Measurements from ENCODE around the gene KRTAP12-1.
"Not testable (repeated sequence)": the region's sequence is repeated elsewhere in the genome, so short reads cannot be mapped to it uniquely, and the experiment has no call there.

Gene KRTAP12-1

DNA sequence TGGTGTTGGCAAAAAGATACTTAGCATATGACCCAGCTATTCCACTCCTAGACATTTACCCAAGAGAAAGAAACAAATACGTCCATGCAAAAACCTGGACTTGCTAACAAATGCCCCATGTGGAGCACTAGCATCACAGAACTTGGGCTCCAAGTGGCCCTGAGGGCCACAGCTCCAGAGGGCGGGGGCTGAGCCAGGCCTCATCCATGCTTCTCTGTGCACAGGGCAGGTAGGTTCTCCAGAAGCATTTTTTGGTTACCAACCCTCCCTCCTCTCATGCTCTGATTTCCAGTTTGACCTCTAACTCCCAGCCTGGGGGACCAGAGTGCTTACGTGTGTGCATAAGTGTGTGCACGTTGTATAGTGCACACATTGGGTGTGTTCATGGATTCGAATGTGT is 17.3 kb downstream of the KRTAP12-1 start:
- DNase-seq = no peak

DNA sequence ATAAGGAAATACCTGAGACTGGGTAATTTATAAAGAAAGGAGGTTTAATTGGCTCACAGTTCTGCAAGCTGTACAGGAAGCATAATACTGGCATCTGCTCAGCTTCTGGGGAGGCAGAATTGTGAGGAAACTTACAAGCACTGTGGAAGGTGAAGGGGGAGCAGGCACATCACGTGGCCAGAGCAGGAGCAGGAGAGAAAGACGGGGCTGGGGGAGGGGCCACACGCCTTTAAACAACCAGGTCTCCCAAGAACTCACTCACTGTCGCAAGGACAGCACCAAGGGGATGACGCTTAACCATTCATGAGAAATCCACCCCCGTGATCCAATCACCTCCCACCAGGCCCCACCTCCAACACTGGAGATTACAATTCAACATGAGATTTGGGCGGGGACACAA is 20.4 kb downstream of the KRTAP12-1 start:
- DNase-seq = not testable (repeated sequence)

DNA sequence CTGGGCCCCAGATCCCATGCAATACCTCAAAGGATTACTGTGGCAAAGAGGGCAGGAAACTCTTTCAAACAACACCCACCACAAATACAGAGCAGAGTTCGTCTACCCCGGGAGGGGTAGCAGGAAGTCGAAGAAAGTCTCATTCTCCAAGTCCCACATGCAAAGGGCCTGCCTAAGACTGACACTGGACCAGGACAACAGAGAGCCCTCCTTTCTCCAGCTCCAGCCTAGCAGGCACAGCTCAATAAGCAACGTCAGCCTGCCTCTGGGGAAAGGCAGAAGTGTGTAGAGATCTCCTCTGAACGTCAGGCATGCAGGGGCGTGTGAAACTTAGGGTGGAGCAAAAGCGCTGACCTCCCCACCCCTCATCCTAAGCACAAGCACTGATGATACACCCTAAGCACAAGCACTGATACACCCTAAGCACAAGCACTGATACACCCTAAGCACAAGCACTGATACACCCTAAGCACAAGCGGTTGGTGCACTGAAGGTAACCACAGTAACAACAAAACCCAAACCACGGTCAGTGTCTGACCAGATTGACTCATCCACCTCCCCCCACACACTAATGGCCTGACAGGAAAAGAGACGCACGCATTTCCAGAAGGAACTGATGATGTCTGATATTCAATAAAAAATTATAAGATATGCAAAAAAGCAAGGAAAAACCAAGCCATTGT is 22.9 kb downstream of the KRTAP12-1 start:
- peak; percentile 26 for DNase-seq

DNA sequence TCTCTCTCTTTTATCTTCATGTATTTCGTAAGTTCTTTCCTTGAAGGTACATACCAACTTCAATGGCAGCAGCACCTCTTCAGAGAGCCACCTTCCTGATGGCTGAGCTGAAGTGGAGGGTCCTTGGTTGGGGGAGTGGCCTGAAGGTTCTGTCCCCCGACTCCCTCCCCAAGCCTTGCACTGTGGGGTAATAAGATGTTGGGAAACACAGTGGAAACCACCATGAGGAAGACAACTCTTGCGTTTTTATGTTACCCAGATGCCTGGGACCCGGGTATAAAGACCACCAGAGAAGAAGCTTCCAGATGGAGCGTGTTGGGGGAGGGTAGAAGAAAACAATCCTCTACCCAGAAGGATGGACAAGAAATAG is 23.4 kb downstream of the KRTAP12-1 start:
- no peak for DNase-seq

DNA sequence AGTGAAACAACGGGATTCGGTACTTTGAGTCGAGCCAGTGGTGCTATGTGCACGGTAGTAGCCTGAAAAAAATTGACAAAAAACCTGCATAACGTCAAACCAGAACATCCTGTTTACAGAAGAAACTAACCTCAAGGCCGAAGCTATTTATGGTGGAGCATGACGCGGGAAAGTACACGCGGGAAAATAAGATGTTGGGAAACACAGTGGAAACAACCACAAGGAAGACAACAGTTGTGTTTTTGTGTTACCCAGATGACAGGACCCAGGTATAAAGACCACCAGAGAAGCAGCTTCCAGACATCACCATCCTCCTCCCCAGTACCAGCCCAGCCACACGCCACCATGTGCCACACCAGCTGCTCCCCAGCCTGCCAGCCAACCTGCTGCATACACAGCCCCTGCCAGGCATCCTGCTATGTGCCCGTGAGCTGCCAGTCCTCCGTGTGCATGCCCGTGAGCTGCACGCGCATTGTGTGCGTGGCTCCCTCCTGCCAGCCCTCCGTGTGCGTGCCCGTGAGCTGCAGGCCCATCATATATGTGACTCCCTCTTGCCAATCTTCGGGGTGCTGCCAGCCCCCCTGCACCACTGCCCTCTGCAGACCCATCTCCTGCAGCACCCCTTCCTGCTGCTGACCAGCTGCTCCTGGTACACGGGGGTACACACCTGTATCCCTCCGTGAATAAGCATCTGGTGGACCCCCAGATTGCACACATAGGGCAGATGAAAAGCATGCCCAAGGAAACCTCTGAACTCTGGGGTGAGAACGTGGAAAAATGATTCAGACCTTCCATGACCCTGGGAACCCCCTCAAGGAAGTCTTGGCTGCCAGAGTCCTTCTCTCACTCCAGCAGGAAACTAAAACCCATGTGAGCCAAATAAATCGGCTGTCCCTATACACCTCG is 24.1 kb downstream of the KRTAP12-1 start, which contains the start of gene KRTAP12-3:
TSS of gene KRTAP12-3 (plus strand) at position 298 of the 906 bp plus-strand sequence. CDS start at position 346, 48 bp downstream.
- DNase-seq = peak; percentile 63

DNA sequence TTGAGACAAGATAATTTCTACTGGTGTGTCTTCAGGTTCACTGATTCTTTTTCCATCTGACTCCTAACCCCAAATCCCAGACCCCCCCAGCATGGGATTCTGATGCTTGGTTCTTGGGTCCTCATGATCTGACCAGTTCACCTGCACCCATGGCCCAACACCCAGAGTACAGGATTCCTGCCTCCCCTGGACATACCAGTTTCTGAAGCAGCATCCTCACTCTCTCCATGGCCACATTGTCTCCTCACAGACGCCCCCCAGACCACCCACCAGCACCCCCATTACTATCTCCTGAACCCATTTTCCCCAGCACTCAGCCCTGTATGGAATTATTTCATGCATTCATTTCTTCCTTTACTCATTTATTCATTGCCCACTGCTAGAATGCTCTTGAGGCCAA is 25.1 kb downstream of the KRTAP12-1 start:
- DNase-seq = no peak

DNA sequence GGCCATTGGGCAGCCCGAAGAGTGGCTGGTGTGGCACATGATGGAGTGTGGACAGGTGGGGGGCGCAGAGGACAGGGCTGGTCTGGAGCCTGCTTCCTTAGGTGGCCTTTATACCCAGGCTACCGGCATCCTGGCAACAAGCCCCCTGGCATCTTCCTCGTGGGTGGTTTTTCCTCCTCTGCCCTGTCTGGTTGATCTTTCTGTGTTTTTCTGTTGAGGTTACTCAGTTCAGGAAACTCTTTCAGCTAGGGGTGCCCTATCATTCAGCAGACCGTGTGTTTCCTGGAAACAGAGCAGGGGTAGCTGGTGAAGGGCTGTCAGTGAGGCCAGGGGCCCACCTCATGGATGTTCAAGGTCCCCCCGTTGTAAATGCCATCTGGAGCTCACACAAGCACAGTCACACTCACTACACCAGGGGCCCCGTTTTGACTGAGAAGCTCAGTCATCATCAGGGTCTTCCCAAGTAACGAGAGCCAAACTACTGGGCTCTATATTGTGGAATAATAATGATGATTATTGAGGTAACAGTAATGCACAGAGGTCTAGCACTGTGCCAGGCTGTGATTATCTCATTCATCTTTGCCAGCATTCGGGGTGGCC is 27.3 kb downstream of the KRTAP12-1 start, which contains the start of gene KRTAP12-4:
TSS of gene KRTAP12-4 (minus strand) at position 84 of the 600 bp plus-strand sequence. CDS start at position 39, 45 bp downstream.
- DNase-seq = no peak

DNA sequence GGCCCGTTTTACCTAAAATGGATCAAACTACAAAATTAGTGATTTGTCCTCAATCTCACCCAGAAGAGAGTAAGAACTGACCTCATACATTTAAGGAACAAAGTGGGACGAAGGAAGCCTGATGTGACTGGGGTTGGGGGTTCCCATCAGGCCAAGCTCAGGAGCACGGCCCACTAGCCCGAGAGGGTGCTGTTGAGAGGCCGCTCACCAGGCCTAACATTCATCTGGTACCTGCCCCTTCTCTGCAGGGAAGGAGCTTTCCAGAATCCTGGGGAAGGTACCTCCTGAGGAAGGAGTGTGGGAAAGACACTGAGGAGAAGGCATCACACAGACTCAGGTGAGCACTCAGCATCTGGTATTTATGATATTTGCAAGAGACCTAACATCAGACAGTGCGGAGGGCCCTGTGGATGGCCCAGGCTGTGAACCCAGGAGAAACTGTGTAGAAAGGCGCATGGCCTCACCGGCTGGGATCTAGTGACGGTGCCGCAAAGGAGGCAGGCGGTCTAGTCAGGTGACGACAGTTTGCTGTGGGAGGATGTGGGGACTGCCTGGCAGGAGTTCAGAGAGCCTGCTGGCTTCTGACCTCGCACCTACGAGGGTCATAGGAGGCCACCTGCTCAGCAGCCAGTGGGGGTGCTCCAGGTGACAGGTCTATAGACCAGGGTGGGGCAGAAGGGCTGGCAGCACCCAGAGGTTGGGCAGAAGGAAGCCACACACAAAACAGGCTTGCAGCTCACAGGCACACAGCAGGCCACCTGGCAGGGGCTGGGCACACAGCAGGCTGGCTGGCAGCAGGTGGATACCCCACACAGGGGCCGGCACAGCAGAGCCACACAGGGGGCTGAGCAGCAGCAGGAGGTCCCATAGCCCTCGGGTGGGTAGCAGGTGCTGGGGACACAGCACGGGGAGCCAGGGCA is 28.0 kb downstream of the KRTAP12-1 start:
- peak; percentile 13 for DNase-seq

DNA sequence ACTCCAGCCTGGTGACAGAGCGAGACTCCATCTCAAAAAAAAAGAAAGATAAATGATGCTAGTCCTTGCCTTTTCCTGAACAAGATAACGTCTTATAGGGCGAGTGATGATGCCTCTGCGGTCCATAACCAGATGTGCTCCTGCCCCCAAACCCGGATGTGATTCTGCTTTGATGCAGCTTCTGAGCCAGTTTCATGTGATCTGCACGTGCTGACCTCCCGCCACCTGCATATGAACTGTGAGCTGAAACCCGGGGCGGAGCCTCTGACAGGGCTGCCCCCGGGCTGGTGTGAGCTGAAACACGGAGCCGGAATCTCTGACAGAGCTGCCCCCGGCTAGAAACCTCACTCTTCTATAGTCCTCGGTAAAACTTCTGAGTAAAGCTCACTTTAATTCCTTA is 28.8 kb downstream of the KRTAP12-1 start:
- no peak for DNase-seq

DNA sequence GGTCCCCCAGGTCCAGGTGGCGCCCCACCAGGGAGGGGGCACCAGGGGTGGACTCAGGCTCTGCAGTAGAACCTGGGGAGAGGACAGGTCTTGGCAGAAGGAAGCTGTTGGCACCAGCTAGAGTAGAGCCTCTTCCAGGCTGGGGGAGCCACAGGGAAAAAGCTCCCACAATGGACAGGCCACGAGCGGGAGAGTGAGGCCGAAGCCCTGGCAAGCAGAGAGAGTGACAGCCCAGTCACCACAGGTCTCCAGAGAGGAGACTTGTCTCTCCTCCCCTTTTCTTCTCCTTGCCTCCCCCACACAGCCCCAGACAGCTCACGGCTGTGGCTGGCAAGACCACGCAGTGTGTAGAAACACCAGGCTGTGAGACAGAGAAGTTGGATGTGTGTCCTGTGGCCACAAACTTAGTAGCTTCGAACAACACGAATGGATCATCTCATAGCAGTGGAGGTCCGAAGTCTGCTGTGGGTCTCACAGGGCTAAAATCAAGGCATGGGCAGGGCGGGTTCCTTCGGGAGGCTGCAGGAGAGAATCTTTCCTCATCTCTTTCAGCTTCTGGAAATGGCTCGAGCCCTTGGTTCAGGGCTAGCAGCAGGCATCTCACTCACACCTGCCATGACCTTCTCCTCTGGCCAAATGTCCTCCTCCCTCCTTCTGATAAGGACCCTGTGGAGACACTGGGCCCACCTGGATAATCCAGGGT is 30.8 kb downstream of the KRTAP12-1 start:
- DNase-seq = no peak

DNA sequence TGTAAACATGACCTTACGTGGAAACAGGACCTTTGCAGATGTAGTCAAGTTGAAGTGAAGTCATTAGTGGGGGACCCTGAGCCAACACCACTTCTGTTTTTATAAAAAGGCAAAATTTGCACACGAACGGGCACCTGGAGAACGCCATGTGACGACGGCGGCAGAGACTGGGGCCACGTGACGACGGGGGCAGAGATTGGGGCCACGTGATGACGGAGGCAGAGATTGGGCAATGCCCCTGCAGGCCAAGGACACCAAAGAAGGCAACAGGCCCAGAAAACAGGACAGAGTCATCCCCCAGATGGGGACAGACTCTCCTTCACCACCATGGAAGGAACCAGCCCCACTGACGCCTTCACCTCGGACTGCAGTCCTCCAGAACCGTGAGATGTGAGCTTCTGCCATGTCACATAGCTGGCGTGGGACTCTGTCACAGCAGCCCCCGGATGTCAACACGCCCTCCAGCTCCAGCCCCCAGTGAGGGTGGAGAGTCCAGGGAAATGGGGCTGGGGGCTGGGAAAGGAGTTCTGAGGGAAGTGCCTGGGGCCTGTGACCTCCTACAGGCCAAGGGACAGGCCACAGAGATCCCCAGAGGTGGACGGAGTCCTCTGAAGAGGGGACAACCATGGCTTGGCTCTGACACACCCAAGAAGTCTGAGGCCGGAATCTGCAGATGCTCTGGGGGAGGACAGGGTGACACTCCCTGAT is 31.5 kb downstream of the KRTAP12-1 start:
- DNase-seq = no peak

DNA sequence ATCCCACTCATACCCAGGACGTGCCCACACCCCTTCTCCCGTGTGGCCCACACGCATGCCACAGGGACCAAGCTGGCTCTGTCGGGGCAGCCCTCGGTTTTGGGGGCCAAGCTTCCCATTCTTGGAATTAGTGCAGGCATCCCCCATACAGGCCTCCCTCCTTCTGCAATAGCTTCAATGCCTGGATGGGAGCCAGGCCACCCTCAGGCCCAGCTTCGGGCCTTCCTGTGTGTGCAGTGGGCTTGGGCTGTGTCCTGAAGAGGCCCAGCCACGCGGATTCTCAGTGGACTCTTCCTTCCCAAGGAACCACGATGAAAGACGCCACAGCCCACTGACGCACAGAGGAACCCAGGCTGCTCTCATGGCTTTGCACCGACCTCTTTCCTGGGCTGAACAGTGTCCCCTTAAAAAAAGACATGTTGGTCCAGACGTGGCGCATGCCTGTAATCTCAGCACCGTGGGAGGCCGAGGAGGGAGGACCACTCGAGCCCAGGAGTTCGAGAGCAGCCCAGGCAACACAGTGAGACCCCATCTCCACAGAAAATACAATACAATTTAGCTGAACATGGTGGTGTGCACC is 32.4 kb downstream of the KRTAP12-1 start:
- DNase-seq = no peak

DNA sequence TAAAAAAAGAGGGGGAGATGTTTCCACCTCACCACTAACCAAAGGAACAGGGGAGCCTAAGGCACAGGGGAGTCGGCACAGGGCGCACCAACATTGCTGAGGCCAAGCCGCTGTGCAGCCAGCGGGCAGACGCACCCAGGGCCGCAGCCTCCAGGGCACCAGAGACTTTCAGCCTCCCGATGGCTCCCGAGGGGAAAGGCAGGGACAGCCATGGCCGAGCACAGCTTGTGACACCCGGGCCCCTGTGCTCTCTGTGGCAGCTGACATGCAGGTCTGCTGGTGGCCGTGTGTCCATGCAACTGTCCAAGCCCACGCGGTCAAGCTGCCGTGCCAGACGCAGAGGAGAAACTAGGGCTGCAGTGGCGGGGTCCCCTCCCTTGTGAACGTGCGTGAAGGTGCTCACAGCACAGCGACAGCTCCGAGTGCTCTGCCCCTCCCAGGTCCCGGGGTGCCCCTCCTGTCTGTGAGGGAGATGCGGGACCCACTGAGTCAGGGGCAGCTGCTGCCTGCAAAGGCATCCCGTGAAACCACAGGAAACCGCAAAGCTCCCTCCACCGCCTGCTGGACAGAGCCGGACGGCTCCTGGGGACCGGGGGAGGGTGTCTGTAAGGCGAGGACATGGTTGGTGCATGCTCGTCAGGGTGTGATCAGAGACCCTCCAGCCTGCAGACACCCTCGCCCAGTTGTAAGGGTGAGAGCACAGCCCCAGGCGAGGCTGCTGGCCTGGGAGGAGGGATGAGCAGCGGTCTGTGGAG is 33.2 kb downstream of the KRTAP12-1 start:
- DNase-seq = no peak

DNA sequence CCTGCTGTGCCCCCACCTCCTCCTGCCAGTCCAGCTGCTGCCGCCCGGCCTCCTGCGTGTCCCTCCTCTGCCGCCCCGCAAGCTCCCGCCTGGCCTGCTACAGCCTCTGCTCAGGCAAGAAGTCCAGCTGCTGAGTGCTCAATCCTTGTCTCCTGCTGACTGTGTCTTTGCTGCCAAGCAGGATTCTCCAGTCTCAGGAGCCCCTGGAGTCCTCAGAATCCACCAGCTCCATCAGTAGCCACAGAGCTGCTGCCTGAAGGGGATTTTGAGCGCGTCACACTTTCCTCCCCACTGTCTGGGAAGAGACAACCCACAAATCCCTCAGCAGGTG is 34.8 kb downstream of the KRTAP12-1 start:
- DNase-seq = no peak

DNA sequence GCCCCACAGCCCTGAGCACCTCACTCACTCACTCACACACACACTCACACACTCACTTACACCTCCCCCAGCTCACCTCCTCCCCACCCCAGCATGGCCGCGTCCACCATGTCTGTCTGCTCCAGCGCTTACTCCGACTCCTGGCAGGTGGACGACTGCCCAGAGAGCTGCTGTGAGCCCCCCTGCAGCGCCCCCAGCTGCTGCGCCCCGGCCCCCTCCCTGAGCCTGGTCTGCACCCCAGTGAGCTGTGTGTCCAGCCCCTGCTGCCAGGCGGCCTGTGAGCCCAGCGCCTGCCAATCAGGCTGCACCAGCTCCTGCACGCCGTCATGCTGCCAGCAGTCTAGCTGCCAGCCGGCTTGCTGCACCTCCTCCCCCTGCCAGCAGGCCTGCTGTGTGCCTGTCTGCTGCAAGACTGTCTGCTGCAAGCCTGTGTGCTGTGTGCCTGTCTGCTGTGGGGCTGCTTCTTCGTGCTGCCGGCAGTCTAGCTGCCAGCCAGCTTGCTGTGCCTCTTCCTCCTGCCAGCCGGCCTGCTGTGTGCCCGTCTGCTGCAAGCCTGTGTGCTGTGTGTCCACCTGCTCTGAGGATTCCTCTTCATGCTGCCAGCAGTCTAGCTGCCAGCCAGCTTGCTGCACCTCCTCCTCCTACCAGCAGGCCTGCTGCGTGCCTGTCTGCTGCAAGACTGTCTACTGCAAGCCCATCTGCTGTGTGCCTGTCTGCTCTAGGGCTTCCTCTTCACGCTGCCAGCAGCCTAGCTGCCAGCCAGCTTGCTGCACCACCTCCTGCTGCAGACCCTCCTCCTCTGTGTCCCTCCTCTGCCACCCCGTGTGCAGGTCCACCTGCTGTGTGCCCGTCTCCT is 35.4 kb downstream of the KRTAP12-1 start, which contains the start of gene KRTAP10-11:
TSS of gene KRTAP10-11 (plus strand) at position 49 of the 856 bp plus-strand sequence. CDS start at position 94, 45 bp downstream.
- DNase-seq = not testable (repeated sequence)

DNA sequence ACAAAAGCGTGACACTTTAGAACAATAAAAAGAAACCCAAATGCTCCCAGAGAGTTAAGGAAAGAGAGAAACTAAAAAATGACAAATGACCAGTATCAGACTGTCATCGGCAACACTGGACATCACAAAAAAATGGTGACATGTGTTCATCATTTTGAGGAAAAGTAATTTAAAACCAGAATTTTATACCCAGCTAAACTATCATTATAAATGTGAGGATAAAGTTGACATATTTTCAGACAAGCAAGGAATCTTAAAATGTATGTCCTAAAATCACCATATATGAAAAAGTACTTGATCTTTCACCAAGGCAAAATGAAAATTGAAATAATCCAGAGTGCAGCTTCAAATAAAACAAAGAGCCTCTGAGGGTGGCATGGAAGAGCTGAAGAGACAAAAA is 37.1 kb downstream of the KRTAP12-1 start:
- DNase-seq = no peak

DNA sequence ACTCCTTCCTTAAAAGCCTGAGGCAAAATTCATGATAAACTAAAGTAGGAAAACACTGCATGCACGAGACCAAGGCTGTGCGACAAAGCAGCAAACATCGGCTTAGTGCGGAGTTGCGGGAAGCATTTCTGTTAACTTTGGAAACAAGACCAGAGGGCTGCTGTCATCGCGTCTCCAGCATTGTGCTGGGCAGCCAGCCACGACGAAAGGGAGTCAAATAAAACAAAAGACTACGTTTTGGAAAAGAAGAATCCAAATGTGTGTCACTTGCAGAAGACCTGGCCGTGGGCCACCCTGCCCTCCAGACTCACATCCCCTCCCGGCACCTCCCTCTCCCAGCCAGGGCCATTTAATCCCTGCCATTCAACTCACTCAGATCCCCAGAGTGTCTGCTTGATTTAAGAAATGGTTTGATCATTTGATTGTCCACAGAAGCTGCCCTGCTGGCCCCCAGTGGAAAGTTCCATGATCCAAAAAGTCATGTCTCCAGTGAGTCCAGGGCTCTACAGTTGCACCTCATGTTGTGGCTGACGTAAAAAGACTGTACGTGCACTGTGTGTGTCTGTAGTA is 38.1 kb downstream of the KRTAP12-1 start:
- no peak for DNase-seq

DNA sequence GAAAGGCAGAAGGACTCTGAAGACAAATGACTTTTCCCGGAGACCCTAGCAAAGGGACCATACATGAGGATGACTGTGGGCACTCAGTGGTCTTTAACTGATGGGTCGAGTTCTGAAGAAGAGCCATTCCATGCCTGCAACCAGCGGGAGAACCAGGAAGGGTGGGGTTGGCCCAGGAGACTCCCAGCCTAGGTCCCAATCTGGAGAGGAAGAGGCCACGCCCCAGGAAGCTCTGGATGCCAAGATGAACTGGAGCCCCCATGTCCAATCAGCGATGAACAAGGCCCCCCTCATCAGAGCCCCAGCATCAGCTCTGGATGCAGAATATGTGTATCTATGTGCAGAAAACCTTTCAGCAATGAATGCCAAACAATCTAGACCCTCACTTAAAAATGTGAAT is 41.2 kb downstream of the KRTAP12-1 start:
- no peak for DNase-seq

DNA sequence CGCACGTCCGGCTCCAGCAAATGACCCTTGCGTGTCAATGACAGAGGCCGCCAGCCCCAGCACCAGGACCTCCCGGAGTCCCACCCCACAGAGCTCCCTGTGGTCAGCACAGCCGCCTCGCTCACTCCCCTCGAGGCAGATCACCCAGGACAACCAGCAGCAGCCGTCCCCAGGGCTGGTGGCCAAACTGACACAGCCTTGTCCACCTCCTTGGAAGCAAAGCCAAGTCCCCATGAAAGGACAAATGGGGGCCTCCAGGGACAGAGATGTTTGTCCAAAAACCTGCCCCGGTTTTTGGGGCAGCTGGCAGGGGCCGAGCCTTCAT is 42.7 kb downstream of the KRTAP12-1 start:
- DNase-seq = no peak

All from activated CD4-positive, alpha-beta T cell treated with anti-CD3 and anti-CD28 coated beads, Interleukin-10, Interleukin-2, amounts not matched to agents 100 ng/mL and 50 ng/mL, durations not matched to agents 16 hours and 8 hours (primary cell).